NB4 (cell line): ENCODE results near the gene EFCC1.

Experiments
- DNase-seq: peaks from one replicate; pipeline ENCODE4 v3.0.0; 2010; ENCODE audit warnings: low read depth
- H3K4me3 ChIP-seq: one replicate; pipeline ENCODE4 v1.5.1; 2011; ENCODE audit warnings: mild to moderate bottlenecking, low read depth, low read length, moderate library complexity
- MYC ChIP-seq: IDR thresholded peaks from 2 replicates; pipeline ENCODE4 v1.6.1; 2011; ENCODE audit warnings: low read depth, low read length
- POLR2A ChIP-seq: IDR thresholded peaks from 2 replicates; pipeline ENCODE4 v1.6.1; 2011; ENCODE audit warnings: mild to moderate bottlenecking; ENCODE audit not compliant: insufficient read length; ENCODE audit errors: extremely low read depth
- TF ChIP-seq, protein P1 (sequence below): IDR thresholded peaks from 2 replicates; pipeline ENCODE4 v1.6.1; 2011; ENCODE audit warnings: low read depth, low read length
- TF ChIP-seq, protein P2 (sequence below): IDR thresholded peaks from one replicate; pipeline ENCODE4 v1.5.1; 2012; ENCODE audit warnings: low read depth, low read length

Gene EFCC1

DNA sequence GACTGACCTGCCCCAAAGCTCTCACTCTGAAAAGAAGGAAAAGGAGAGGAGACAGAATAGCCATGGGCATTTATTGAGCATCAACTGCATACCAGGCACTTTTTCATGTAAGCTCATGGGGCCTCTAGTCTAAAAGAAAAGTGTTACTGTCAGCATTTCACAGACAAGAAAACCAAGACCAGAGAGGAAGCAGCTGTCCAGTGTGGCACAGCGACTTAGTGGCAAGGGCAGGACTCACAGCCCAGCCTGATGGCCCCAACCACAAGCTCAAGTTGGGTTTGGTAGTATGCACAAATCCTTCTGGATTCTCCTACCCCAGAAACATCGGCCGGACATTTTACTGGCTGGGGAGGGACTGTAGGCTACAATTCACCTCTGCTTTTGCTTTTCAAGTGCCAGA, 5.8 kb downstream of the EFCC1 start:
- no peak overlapping the region for H3K4me3 ChIP-seq
- TF ChIP-seq, protein P1, sequence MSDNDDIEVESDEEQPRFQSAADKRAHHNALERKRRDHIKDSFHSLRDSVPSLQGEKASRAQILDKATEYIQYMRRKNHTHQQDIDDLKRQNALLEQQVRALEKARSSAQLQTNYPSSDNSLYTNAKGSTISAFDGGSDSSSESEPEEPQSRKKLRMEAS = no peak
- no peak for DNase-seq

DNA sequence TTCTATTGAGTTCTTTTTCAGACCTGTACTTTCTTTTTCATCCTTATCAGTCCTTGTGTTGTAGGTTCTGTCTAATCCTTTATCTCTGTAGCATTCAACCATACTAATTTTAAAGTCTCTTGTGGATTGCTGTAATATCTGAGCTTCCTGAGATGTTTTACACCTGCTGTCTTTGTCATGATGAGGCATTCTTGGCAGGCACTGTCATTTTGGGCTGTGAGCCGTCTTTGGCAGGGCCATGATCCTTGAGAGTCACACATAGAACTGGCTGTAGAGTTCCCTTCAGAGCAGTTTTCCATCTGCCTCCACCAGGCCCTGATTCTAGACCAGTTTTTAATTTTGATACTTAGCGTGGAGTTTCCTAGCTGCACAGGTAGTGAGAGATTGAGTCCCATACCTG, 6.7 kb downstream of the EFCC1 start:
- DNase-seq = no peak
- TF ChIP-seq MYC = no peak
- TF ChIP-seq, protein P2, sequence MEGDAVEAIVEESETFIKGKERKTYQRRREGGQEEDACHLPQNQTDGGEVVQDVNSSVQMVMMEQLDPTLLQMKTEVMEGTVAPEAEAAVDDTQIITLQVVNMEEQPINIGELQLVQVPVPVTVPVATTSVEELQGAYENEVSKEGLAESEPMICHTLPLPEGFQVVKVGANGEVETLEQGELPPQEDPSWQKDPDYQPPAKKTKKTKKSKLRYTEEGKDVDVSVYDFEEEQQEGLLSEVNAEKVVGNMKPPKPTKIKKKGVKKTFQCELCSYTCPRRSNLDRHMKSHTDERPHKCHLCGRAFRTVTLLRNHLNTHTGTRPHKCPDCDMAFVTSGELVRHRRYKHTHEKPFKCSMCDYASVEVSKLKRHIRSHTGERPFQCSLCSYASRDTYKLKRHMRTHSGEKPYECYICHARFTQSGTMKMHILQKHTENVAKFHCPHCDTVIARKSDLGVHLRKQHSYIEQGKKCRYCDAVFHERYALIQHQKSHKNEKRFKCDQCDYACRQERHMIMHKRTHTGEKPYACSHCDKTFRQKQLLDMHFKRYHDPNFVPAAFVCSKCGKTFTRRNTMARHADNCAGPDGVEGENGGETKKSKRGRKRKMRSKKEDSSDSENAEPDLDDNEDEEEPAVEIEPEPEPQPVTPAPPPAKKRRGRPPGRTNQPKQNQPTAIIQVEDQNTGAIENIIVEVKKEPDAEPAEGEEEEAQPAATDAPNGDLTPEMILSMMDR = no peak
- no peak for TF ChIP-seq POLR2A
- TF ChIP-seq, protein P1 = no peak

DNA sequence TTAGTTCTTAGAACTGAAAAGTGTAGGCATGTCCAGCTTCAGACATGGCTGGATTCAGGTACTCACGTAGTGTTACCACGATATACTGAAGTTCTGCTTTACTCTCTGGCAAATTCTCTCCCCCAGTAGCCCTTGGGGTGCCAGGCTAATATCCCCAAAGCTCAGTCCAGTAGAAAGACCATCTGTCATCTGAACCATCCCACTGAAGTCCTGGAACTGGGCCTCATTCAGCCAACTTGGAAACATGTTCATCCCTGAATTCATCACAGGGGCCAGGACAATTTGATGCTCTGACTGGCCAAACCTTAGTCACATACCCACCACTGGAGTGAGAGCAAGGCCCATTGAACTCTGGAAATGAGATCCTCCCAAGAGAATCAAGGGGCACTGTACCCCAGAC, 8.2 kb downstream of the EFCC1 start:
- H3K4me3 ChIP-seq = no peak overlapping the region
- TF ChIP-seq POLR2A (no peak), MYC (no peak)
- TF ChIP-seq, protein P2 = no peak
- TF ChIP-seq, protein P1 = no peak

More for the DNA sequence above, 6.7 kb downstream of the EFCC1 start:
- no peak overlapping the region for H3K4me3 ChIP-seq

DNA sequence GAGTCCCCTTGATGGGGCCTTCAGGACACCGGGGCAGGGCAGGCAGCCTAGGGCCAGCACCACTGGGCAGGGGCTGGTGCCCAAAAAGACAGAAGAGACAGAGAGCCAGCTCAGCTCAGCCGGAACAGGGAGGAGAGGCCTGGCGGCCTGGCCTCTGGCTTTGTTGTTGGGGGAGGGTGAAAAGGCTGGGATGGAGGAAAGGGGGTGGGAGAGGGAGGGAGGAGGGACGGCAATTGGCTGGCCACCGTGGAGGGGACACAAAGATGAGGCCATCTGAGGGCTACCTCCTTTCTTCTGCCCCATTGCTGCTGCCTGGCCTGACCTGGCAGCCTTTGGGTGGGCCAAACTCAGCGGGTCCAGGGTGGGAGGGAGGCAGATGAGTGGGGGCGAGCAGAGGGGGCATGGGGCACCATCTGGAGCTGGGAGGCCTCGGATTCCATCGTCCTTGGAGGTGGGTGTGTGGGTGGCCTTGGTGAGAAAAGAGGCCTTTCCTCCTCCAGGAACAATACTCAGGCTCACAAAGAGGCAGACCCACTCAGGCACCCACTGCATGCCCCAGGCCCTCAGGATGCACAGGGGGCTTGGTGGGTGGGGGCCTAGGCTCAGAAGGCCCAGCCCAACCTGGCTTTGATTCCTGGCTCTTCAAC, 9.3 kb downstream of the EFCC1 start:
- no peak for DNase-seq
- TF ChIP-seq POLR2A (no peak), MYC (no peak)
- TF ChIP-seq, protein P1 = no peak
- TF ChIP-seq, protein P2 = no peak
- no peak overlapping the region for H3K4me3 ChIP-seq

More for the DNA sequence above, 8.2 kb downstream of the EFCC1 start:
- DNase-seq = no peak

DNA sequence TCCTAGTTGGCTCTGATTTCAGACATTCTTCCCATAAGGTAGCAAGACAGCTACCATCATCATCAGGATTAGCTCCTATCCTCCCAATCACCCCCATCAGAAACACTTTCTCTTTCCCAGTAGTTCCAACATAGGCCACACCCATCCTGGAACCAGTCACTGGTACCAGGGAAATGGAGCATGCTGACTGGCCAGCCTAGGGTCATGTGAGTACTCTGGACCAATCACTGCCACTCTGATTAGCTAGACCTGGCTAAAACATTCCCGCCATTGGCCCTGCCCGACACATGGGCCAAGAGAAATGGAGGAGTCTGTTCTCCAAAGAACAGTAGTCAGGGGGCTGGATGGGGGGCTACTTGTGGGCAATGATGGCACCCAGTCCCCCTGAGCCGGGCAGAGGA, 12.4 kb downstream of the EFCC1 start:
- DNase-seq = no peak
- TF ChIP-seq, protein P2 = no peak
- TF ChIP-seq POLR2A = no peak
- no peak for TF ChIP-seq MYC
- TF ChIP-seq, protein P1 = no peak
- H3K4me3 ChIP-seq = no peak overlapping the region

DNA sequence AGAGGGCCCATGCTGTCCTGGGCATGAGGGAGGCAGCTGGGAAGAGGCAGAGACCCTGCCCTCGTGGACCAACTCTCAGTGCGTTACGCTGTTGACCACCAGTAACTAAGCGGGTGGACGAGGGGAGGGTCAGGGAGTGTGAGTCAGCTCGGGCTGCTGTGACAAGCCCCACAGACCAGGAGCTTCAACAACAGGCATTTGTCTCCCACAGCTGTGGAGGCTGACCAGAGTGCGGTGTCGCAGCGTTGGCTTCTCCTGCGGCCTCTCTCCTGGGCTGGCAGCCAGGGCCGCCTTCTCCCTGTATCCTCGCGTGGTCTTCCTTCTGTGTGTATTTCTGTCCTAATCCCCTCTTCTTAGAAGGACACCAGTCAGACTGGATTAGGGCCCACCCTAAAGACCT, 13.0 kb downstream of the EFCC1 start:
- no peak for DNase-seq
- no peak overlapping the region for H3K4me3 ChIP-seq
- TF ChIP-seq, protein P1 = no peak
- TF ChIP-seq MYC = no peak
